HL-60 (cell line): ENCODE results near the gene ZNF749.
A peak's percentile ranks its signal among the peaks of the same experiment; 100 is the strongest.

ENCODE experiments used
- DNase-seq, 2 experiments: peaks; one replicate each; pipeline ENCODE4 v3.0.0-alpha.2; 2010 to 2020; ENCODE audit warnings: low read depth in 1 of 2, low spot score in 1 of 2
- H3K27ac ChIP-seq: fragments of 250-450 bp; sonication (Bioruptor Pico); replicated peaks from 2 replicates; pipeline ENCODE4 v1.5.1; 2020; ENCODE audit warnings: mild to moderate bottlenecking, moderate library complexity
- H3K27me3 ChIP-seq: fragments of 250-450 bp; sonication (Bioruptor Pico); 2 replicates; pipeline ENCODE4 v1.5.1; 2021; ENCODE audit warnings: mild to moderate bottlenecking, moderate library complexity; ENCODE audit not compliant: insufficient read depth, poor library complexity, severe bottlenecking
- H3K4me3 ChIP-seq: replicated peaks from 2 replicates; pipeline ENCODE4 v1.5.1; 2011; ENCODE audit warnings: mild to moderate bottlenecking, control low read depth, low read length; ENCODE audit not compliant: insufficient read depth
- CTCF ChIP-seq: IDR thresholded peaks from one replicate; pipeline ENCODE4 v1.5.1; 2011; ENCODE audit warnings: low read length, control low read depth, inconsistent platforms; ENCODE audit not compliant: insufficient read depth
- GABPA ChIP-seq: IDR thresholded peaks from 2 replicates; pipeline ENCODE4 v1.6.1; 2012; ENCODE audit warnings: low read depth
- POLR2AphosphoS5 ChIP-seq: IDR thresholded peaks from 2 replicates; pipeline ENCODE4 v1.6.1; 2012; ENCODE audit warnings: low read depth
- REST ChIP-seq: IDR thresholded peaks from 2 replicates; pipeline ENCODE4 v1.6.1; 2012; ENCODE audit warnings: low read depth; ENCODE audit not compliant: insufficient replicate concordance
- SPI1 ChIP-seq: IDR thresholded peaks from 2 replicates; pipeline ENCODE4 v1.6.1; 2012; ENCODE audit warnings: low read depth, mild to moderate bottlenecking, borderline replicate concordance
- long read RNA-seq: library from polyadenylated mRNA; unstranded; transcript quantifications from one replicate; pipeline ENCODE4 v2.0.0, GENCODE V29; 2020

Gene ZNF749
- long read RNA-seq, partial matches to known transcripts, result 0 of 8 reads
- long read RNA-seq, other reads (novel, unspliced or antisense), result 4 of 8 reads

GRCh38 chr19:57435062-57435978, at the start of gene ZNF749:
Gene ZNF749, plus strand, starts transcription at chr19:57435325. Its CDS starts 254 bp downstream, at chr19:57435579.
- peak; percentile 21 for TF ChIP-seq REST
- no peak for TF ChIP-seq SPI1
- no peak for TF ChIP-seq CTCF
- peak; percentile 49; the same call in 1 of the 2 replicates for TF ChIP-seq GABPA
- peak; percentile 73 for TF ChIP-seq POLR2AphosphoS5

GRCh38 chr19:57389194-57389729, 45.9 kb upstream of the ZNF749 start:
- H3K27me3 ChIP-seq, result no peaks in the 10 kb centered on the region
- no peak for DNase-seq

More at GRCh38 chr19:57435062-57435978, at the start of gene ZNF749:
- Histone ChIP-seq H3K27me3 (no peaks in the 10 kb centered on the region), H3K4me3 (peak within 1 kb of the TSS; percentile 89), H3K27ac (peak within 1 kb of the TSS; percentile 74)
- peak; percentile 99 for DNase-seq

More at GRCh38 chr19:57389194-57389729, 45.9 kb upstream of the ZNF749 start:
- TF ChIP-seq REST, result no peak
- no peak for TF ChIP-seq CTCF
- no peak for TF ChIP-seq POLR2AphosphoS5
- TF ChIP-seq GABPA, result no peak
- TF ChIP-seq SPI1, result no peak
- Histone ChIP-seq H3K27ac (peak overlapping the region; percentile 84), H3K4me3 (peak overlapping the region; percentile 86; the same call in 1 of the 2 replicates)
